H1 (cell line): Measurements from ENCODE around the gene TSEN2. TPM values are rescaled to one million over a fixed set of nuclear protein-coding genes. Genes with fewer than 3 reads are reported as not detected.

Source experiments
- polyA plus RNA-seq, 7 experiments: library from polyadenylated mRNA; depleted of rRNA in 3 of 7; stranded (reverse) in 5 of 7; unstranded in 2 of 7; fragments of >200 nt in 5 of 7; fragments of 200-250 nt in 2 of 7; gene quantifications; 1 replicate in 5 of 7; 2 replicates in 1 of 7; 4 replicates in 1 of 7; pipeline versions ENCODE4 v1.2.1 to v1.2.3, GENCODE V29; 2011 to 2013; ENCODE audit warnings: missing spikeins in 2 of 7, mixed read lengths in 2 of 7
- total RNA-seq: library from RNA; stranded (reverse); fragmentation: NEBNext Ultra II Directional; extraction: Animal tissue kit (Norgen Biotek cat#: 25700); gene quantifications from 2 replicates; pipeline ENCODE4 v1.2.1, GENCODE V29; 2021
- TF ChIP-seq, protein P1 (sequence below): fragments of 300-600 bp; sonication (generic); IDR thresholded peaks from 2 replicates; pipeline ENCODE4 v1.7.1; 2012; ENCODE audit warnings: low read length, moderate library complexity, mild to moderate bottlenecking, inconsistent platforms; ENCODE audit not compliant: insufficient replicate concordance

Gene TSEN2
- total and polyA plus RNA-seq, 2 of the 8 experiments (the other 6 are each of a cell fraction or from before 2014, with no cell fraction given) = 16.1 to 22.4 TPM

DNA sequence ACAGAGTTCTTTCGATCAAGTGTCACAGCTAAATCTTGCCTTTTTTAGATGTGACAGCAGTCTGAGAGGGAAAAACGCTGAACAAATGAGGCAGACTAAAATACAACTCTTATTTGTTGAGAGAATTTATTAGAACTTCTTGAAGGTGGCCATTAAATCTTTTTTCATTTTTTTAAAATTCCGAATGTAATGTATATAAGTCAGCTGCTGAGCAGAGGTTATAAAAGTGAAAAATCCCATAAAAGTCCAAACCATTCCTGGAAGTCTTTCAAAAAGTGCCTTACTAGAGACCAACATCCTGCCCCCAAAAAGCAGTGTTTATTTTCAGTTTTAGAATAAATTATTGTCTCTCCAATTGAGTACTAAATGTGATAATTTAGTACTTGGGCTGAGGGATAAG, 3.1 kb downstream of the TSEN2 start (continued):
- TF ChIP-seq, protein P1, sequence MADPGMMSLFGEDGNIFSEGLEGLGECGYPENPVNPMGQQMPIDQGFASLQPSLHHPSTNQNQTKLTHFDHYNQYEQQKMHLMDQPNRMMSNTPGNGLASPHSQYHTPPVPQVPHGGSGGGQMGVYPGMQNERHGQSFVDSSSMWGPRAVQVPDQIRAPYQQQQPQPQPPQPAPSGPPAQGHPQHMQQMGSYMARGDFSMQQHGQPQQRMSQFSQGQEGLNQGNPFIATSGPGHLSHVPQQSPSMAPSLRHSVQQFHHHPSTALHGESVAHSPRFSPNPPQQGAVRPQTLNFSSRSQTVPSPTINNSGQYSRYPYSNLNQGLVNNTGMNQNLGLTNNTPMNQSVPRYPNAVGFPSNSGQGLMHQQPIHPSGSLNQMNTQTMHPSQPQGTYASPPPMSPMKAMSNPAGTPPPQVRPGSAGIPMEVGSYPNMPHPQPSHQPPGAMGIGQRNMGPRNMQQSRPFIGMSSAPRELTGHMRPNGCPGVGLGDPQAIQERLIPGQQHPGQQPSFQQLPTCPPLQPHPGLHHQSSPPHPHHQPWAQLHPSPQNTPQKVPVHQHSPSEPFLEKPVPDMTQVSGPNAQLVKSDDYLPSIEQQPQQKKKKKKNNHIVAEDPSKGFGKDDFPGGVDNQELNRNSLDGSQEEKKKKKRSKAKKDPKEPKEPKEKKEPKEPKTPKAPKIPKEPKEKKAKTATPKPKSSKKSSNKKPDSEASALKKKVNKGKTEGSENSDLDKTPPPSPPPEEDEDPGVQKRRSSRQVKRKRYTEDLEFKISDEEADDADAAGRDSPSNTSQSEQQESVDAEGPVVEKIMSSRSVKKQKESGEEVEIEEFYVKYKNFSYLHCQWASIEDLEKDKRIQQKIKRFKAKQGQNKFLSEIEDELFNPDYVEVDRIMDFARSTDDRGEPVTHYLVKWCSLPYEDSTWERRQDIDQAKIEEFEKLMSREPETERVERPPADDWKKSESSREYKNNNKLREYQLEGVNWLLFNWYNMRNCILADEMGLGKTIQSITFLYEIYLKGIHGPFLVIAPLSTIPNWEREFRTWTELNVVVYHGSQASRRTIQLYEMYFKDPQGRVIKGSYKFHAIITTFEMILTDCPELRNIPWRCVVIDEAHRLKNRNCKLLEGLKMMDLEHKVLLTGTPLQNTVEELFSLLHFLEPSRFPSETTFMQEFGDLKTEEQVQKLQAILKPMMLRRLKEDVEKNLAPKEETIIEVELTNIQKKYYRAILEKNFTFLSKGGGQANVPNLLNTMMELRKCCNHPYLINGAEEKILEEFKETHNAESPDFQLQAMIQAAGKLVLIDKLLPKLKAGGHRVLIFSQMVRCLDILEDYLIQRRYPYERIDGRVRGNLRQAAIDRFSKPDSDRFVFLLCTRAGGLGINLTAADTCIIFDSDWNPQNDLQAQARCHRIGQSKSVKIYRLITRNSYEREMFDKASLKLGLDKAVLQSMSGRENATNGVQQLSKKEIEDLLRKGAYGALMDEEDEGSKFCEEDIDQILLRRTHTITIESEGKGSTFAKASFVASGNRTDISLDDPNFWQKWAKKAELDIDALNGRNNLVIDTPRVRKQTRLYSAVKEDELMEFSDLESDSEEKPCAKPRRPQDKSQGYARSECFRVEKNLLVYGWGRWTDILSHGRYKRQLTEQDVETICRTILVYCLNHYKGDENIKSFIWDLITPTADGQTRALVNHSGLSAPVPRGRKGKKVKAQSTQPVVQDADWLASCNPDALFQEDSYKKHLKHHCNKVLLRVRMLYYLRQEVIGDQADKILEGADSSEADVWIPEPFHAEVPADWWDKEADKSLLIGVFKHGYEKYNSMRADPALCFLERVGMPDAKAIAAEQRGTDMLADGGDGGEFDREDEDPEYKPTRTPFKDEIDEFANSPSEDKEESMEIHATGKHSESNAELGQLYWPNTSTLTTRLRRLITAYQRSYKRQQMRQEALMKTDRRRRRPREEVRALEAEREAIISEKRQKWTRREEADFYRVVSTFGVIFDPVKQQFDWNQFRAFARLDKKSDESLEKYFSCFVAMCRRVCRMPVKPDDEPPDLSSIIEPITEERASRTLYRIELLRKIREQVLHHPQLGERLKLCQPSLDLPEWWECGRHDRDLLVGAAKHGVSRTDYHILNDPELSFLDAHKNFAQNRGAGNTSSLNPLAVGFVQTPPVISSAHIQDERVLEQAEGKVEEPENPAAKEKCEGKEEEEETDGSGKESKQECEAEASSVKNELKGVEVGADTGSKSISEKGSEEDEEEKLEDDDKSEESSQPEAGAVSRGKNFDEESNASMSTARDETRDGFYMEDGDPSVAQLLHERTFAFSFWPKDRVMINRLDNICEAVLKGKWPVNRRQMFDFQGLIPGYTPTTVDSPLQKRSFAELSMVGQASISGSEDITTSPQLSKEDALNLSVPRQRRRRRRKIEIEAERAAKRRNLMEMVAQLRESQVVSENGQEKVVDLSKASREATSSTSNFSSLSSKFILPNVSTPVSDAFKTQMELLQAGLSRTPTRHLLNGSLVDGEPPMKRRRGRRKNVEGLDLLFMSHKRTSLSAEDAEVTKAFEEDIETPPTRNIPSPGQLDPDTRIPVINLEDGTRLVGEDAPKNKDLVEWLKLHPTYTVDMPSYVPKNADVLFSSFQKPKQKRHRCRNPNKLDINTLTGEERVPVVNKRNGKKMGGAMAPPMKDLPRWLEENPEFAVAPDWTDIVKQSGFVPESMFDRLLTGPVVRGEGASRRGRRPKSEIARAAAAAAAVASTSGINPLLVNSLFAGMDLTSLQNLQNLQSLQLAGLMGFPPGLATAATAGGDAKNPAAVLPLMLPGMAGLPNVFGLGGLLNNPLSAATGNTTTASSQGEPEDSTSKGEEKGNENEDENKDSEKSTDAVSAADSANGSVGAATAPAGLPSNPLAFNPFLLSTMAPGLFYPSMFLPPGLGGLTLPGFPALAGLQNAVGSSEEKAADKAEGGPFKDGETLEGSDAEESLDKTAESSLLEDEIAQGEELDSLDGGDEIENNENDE = no peak
